Activated naive CD8-positive, alpha-beta T cell treated with anti-CD3 and anti-CD28 coated beads, Interleukin-2, amount 50 U/mL, for 16 hours (primary cell): ENCODE data around the gene DCTN3.
A peak's percentile ranks its signal among the peaks of the same experiment; 100 is the strongest.
"Not testable (repeated sequence)": the region's sequence is repeated elsewhere in the genome, so short reads cannot be mapped to it uniquely, and the experiment has no call there.

ENCODE experiments used
- DNase-seq: peaks from one replicate; pipeline ENCODE4 v3.0.0-alpha.2; 2020; ENCODE audit warnings: low read depth, low spot score

Gene DCTN3

DNA sequence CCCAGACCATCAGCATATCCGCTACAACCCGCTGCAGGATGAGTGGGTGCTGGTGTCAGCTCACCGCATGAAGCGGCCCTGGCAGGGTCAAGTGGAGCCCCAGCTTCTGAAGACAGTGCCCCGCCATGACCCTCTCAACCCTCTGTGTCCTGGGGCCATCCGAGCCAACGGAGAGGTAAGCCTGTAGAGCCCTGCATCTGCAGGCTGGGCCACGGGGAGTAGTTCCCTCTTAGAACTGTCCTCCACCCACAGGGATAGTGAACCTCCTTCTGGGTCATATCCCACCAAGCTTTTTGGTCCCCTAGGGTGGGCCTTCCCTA is 26.7 kb upstream of the DCTN3 start:
- DNase-seq = no peak

GRCh38 chr9:34646211-34647083 is 26.2 kb upstream of the DCTN3 start, which contains the start of gene GALT:
TSS of gene GALT (plus strand) at chr9:34646675. CDS start at chr9:34646705, 30 bp downstream.
- DNase-seq = peak; percentile 99

DNA sequence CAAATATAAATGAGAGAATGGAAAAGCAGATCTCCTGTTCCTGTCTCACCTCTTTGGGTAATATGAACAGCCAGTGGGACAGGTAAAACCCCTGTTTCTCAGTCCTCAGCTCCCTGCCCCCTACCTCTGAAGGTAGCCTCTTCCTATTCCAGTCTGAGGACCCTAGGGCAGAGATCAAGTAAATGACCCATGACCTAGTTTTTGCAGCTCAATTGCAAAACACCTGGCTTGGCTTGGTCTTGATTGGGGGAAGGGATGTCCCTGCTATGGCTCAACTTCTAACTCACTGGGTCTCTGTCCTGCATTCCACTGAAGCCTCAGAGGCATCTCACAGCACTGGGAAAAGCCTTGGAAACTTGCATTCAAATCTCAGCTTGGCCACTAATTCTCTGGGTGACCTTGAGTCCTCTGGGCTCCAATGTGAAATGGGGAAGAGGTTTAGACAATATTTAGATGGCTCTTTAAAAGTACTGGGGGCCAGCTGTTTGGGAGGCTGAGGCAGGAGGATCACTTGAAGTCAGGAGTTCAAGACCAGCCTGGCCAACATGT is 24.5 kb upstream of the DCTN3 start:
- no peak for DNase-seq

GRCh38 chr9:34642679-34643078 is 22.4 kb upstream of the DCTN3 start:
- no peak for DNase-seq

DNA sequence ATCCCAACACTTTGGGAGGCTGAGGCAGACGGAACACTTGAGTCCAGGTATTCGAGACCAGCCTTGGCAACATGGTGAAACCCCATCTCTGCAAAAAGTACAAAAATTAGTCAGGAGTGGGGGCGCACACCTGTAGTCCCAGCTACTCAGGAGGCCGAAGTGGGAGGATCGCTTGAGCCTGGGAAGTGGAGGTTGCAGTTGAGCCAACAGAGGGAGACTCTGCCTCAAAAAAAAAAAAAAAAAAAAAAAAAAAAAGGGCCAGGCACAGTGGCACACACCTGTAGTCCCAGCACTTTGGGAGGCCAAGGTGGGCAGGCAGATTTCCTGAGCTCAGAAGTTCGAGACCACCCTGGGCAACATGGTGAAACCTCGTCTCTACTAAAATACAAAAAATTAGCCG is 19.0 kb upstream of the DCTN3 start:
- not testable (repeated sequence) for DNase-seq

GRCh38 chr9:34638138-34638445 is 17.8 kb upstream of the DCTN3 start:
- no peak for DNase-seq

DNA sequence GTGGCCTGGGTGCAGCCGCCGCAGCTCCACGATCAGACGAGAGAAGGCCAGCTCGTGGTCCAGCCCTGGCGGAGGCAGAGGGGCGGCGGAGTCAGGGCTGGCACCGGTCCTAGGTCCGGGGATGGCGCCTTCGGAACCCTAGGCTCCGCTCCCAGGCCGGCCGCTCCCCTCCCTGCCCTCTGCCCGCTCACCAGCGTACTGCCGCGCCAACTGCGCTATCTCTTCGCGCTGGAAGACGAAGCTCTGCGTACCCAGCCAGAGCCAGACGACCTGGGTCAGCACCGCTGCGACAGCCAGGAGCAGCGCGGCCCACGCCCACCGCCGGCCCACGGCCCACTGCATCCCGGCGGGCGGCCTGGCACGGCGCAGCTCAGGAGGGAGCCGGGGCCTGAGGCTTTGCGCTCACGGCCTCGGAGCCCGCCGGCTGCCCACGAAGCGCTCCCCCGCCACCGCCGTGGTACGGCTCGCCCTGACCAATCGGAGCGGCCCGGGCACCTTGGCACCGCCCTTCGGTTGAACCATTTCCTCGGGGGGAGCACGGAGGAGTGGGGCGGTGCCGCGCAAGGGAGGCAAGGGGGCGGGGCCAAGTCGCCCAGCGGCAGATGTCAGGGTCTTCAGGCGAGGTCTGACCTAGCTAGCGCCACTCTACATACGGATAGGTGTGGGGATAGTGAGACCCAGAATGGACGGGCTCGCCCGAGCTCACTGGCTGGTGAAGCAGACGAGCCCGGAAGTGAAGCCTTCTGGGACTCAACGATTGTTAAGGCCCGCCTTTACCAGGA is 17.3 kb upstream of the DCTN3 start, which contains the start of gene SIGMAR1:
Gene SIGMAR1, minus strand, starts transcription at position 432 of the 782 bp plus-strand sequence. Its CDS starts 90 bp downstream, at position 342.
- DNase-seq = peak; percentile 88

- DNase-seq = no peak
Measured at GRCh38 chr9:34636791-34637355, 16.6 kb upstream of the DCTN3 start.

DNA sequence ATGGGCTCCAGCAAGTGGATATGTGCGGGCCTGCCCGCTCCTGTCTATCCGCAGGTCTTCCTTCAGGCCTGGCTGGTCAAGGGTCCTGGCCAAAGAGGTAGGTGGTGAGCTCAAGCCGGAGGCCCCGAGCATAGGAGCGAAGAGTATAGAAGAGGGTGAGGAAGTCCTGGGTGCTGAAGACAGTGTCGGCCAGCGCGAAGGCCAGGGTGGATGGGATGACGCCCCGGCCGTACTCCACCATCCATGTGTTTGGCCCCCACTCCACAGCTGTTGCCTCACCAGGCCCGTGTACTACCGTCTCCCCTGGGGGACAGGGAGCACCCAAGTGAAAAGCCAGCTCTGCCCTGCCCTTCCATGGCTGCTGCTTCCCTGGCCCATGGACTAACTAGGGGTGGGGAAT is 15.3 kb upstream of the DCTN3 start:
- DNase-seq = no peak

DNA sequence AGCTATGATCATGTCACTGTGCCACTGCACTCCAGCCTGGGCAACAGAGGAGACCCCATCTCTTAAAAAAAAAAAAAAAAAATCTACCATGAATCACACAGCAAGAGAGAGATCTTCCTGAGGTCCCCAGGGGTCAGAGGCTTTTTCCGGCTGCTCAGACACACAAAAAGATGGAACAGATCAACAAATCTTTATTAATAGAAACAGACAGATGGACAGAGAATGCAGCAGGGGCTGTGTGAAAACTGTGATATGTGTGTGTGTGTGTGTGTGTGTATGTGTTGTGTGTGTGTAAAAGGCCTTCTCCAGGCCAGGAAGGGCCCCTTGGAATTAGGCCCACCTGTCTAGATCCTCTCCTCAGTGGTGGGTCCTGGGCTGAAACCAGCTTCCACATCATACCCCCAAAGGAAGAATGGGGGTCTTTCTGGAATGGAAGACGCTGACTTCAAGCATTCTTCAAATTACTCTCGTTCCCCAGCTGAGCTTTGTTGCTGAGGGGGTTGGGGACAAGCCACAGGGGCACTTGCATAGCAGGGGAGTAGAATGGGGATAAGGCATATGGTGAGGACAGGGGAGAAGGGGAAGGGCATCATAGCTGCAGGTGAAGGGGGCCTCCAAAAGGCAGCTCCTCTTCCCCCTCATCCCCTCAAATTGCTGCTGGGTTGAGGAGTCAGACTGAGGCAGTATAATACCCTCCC is 14.4 kb upstream of the DCTN3 start:
- DNase-seq = no peak

GRCh38 chr9:34633851-34634550 is 13.7 kb upstream of the DCTN3 start:
- DNase-seq = peak; percentile 54

- DNase-seq = no peak
Measured at GRCh38 chr9:34633166-34633565, 12.9 kb upstream of the DCTN3 start.

- DNase-seq = no peak
Measured at GRCh38 chr9:34630402-34631154, 10.3 kb upstream of the DCTN3 start.

GRCh38 chr9:34629491-34629808 is 9.2 kb upstream of the DCTN3 start:
- no peak for DNase-seq

DNA sequence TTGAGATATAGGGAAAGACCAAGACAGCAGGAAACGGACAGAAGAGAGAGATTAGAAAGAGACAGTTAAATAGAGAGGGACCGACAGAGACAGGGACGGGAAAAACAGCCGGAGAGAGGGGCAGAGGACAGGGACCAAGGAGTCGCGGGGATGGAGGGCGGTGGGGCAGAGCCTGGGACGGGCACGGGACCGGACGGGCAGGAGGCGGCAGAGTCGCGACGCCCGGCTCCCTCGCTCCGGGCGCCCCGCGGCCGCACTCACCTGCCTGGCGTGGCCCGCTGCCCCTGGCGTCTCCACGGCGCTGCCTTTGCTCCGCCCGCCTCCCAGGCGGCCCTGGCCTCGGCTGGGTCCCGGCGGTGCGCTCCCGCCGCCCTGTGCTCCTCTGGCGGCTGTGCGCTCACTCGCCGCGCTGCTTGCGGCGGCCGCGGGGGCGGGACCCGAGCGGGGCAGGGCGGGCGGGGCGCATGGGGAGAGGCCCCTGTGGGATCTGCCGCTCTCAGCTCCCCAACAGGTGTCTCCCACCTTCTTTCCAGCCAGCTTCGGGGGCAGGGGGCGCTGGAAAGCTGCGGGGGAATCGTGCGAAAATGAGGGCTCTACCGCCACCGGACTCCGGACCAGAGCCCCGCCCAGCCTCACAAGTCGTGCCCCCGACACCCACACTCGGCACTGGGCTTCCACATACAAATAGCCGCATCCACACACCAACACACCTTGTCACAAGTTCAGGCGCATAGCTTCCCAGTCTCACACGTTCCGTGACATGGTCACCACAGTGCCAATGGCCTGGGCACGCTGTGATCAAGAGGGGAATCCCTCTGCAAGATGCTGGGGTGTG is 8.6 kb upstream of the DCTN3 start, which contains the start of gene ARID3C:
Gene ARID3C, minus strand, starts transcription at position 411 of the 835 bp plus-strand sequence. CDS start 1,052 bp downstream, outside the sequence.
- DNase-seq = no peak

- no peak for DNase-seq
Measured at GRCh38 chr9:34627716-34628655, 7.7 kb upstream of the DCTN3 start.

- DNase-seq = no peak
Measured at GRCh38 chr9:34625186-34625486, 4.8 kb upstream of the DCTN3 start.

GRCh38 chr9:34624475-34625185 is 4.3 kb upstream of the DCTN3 start:
- DNase-seq = no peak
